Measurements from ENCODE around the gene C10orf71. TPM values are rescaled to one million over a fixed set of nuclear protein-coding genes. Genes with fewer than 3 reads are reported as not detected.

Gene C10orf71
- total RNA-seq, 1 donor from 2014 or later = 1.8 TPM

DNA sequence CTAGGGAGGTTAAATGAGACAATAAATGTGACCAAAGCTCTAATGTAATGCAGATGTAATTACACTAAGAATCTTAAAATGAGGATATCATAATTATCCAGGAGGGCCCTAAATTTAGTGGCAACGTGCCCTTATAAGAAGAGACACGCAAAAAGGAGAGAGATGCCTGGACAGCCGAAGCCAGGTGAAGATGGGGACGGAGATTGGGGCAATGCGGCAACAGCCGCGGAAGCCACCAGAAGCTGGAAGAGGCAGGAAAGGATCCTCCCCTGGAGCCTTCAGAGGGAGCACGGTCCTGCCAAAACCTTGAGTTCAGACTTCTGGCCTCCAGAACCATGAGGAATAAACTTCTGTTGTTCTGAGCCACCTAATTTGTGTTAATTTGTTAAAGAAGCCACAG is 25.3 kb upstream of the C10orf71 start:
- DNase-seq (ENCODE audit: low read depth) = no peak

DNA sequence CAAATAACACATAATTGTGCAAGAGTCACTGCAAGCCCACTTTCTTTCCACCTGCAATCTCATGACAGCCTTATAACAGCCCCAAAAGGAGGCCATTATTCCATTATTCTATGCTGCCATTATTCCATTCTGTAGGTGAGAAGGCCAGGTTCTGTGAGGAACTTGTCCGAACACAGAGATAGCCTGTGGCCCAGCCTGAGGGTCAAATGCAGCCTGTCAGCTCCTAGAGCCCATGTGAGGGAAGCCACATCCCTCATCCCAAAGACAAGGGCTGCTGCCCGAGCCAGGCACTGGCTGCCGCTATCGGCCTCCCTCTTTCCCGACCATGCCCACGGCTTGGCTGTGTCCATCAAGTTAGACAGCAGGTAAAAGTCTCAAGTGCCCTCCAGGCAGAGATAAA is 24.1 kb upstream of the C10orf71 start:
- DNase-seq (ENCODE audit: low read depth) = no peak

DNA sequence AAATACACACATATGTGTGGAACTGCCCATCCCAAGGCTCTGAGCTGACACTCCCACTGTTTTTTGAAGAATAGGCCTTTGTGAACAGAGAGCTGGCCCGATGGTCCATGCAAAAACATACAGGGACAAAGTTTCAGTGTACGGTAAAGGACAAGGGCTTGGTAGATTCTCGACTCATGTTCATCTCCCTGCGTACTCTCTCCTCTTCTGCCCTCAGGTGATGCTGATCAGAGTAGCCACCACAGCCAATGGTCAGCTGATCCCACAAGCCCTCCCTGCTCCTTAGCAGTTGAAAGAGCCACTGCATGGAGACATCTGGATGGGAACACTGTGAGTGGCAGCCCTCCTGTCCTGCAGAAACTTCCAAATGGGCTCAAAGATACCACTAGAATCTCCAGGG is 23.1 kb upstream of the C10orf71 start:
- DNase-seq (ENCODE audit: low read depth) = no peak

DNA sequence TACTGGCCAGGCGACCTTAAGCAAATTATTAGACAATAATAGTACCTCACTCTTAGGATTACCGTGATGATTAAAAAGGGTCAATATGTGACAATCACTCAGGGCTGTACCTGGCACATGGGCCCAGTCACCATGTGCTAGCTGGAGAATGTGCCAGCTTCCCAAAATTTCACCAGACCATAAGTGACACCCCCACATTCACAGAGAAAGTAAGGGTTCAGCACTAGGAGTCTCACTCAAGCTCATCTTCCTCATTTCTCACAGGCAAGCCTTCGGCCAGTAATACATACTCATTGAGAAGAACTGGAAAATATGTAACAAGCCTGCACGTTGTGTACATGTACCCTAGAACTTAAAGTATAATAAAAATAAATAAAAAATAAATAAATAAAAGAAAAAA is 22.4 kb upstream of the C10orf71 start:
- no peak for DNase-seq (ENCODE audit: low read depth)

DNA sequence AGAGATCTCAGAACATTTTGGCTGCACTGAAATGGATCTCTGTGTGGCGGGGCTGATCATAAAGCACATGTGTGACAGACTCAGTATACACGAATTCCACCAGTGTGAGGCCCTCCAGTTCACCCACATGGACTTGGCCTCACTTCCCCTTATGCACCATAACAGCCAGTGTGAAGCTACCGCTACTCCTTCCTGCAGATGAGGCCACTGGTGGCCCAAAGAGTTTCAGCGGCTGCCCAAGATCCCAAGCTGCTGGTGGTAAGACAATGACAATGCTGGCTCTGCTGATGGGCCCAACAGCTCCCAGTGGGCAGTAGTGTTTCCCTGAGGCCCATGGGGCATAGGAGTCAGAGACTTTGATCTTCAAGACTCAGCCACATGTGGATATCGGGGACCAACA is 21.0 kb upstream of the C10orf71 start:
- DNase-seq (ENCODE audit: low read depth) = no peak

DNA sequence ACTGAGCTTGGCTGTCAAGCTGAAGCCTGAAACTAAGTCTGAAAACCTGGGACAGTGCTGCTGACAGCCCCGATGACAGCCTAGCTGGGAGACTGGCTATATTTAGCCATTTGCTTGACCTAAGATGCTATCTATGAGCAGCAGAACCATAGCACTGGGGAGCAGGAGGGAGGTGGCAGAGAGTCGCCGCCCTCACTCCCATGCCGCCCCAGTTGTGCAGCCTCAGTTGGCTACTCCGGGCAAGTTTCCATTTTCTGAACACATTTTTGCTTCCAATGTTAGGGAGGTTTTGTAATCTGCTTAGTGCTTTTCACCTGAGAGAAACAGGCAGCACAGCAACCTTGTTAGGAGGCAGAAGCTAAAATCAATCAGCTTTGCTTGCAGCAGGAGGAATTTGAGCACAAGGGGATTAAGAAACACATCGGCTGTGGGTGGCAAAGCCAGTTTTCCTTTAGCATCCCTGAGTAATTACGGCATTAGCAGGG is 20.4 kb upstream of the C10orf71 start:
- peak; percentile 46 for DNase-seq (ENCODE audit: low read depth)

DNA sequence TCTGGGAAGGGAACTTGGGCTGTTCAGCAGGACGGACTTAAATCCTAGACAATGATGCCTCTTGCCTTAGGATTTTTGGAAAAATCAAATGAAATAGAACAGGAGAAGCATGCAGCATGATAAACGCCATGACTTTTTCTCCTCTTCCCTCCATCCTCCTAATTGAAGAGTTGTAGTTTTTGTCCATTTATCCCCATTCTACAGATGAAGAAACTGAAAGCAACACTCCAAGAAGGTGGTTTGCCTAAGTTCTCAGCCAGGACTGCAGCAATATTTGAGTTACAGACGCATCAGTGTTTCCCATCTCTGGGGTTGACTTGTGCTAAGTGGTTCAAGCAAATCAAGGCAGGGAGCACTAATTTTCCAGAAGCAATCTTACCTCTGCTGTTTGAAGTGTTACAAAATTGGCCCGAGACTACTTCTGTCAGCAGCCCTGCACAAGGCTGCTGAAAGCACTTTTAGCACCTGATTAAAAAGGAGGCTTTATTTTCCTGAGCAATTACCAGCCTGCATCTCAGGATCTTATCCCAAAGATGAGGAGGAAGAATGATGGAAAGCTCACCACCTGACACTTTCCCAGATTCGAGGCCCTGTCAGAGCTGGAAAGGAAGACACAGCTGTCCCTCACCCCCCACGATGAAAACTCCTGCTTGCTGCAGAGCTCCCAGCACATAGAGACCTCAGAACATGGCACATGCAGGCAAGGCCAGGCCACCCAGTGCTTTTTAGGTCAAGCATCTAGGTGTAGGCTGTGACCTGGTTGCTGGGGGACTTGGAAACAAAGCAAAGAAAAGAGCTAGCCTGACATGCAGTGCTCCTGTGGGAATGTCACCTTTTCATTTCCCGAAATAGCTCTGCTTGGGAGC is 19.7 kb upstream of the C10orf71 start:
- DNase-seq (ENCODE audit: low read depth) = no peak

DNA sequence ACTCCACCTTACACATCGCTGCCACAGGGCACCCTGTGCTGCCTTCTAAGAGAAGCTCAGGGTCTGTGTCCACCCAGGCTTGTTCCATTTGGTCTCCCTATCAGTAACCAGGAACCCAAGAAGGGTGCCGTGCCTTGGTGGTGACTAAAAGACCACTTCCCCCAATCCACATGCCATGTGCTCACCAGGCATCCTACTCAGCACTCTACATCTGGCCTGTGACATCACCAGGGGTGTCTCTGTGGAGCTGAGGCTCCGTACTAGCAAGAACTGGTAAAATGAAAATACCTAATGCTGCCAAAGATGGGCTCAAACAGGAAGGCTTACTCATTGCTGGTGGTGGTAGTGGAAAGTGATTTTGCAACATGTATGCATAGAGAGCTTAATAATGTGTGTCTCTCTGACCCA is 19.0 kb upstream of the C10orf71 start:
- DNase-seq (ENCODE audit: low read depth) = peak; percentile 75

DNA sequence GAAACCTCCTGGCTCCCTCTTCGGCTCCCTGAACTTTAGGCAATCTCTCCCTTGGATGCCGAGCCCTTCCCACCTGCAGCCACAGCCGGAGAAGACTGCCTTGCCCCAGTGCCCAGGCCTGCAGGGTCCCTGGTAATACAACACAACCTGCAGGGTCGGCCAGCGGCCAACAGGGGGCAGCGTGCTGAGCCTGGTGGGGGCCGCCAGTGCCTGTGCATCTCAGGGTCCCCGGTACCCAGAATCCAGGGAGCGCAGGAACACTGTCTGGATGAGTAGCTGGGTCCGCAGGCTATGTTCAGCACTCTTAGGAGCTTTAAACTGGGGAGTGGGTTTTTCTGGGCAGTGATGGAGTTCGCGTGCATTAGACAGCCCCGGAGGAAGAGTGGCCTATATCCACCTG is 17.5 kb upstream of the C10orf71 start:
- DNase-seq (ENCODE audit: low read depth) = no peak

DNA sequence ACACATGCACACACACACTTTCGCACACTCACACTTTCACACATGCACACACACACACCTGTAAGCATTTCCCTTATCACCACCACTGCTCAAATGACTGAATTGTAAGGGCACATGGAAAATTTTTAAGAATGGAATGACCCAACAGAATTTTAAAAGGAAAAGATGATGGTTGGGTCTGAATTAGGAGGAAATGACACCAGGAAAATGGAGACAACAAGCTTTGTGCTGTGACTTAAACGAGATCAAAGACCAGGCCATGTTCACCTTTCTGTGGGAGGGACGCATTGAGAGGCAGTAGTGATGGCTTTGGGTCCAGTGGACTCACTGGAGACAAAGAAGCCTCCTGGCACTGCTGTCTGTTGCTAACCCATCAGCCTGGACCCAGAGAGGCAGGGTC is 16.7 kb upstream of the C10orf71 start:
- DNase-seq (ENCODE audit: low read depth) = no peak

DNA sequence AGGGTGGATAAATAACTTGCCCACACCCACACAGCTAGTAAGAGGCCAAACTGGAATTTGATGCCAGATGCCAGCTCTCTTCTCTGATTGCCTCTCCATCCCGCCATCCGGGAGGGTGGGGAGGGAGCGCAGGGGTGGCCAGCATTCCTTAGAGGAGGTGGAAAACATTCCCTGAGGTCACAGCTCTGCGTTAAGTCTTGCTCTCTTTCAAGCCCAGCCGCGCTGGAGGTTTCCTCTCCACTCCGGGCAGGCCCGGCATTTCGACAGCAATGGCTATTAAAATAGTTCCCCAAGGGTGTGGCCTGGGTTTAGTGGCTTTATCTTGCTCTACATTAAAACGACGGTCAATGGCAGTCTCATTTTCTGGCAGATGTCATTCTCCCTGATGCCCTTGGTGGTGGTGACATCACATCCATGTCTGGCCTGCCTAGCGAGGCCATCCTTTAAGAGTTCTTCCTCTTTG is 16.1 kb upstream of the C10orf71 start:
- DNase-seq (ENCODE audit: low read depth) = peak; percentile 93

DNA sequence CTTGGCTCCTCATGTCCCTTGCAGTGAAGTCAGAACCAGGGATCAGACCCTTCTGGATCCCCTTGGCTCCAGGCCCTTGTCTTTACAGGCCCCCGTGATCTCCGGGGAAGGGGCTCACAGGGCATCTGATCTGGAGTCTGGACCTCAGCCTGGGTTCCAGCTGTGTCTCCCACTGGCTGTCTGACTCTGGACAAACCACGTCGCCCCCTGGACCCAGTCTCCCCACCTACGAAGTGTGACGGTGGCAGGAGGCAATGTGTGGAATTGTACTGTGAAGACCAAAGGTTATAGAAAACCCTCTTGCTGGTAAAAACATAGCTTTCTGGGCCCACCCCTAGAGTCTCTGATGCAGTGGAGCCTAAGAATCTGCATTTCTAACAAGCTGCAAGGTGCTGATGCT is 15.5 kb upstream of the C10orf71 start:
- no peak for DNase-seq (ENCODE audit: low read depth)

DNA sequence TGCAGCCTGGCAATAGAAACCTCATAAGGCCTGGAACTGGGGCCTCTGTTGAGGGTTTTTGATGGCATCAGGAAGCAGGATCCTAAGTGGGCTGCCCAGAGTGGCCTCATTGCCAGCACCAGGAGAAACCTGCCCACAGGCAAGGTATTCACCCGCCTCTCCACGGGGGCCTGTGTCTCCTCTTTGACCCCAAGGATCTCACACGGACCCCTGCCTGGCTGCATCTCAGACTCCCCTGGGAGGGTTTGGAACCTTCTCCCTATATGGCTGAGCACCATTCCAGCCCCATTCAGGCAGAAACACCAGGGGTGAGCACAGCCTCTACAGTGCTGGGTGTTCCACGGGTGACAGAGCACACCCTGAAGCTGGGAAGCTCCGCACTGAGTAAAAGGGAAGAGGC is 14.6 kb upstream of the C10orf71 start:
- no peak for DNase-seq (ENCODE audit: low read depth)

DNA sequence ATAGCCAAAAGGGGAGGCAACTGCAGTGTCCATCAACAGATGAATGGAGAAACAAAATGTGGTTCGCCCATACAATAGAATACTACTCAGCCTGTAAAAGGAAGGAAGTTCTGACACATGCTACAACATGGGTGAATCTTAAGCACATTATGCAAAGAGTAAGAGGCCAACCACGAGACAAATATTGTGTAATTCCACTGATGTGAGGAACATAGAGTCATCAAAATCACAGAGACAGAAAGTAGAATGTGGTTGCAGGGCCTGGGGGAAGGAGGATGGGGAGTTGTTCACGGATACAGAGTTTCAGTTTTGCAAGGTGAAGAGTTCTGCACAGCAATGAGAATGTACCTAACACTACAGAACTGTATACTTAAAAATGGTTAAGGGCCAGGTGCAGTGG is 13.7 kb upstream of the C10orf71 start:
- DNase-seq (ENCODE audit: low read depth) = no peak

DNA sequence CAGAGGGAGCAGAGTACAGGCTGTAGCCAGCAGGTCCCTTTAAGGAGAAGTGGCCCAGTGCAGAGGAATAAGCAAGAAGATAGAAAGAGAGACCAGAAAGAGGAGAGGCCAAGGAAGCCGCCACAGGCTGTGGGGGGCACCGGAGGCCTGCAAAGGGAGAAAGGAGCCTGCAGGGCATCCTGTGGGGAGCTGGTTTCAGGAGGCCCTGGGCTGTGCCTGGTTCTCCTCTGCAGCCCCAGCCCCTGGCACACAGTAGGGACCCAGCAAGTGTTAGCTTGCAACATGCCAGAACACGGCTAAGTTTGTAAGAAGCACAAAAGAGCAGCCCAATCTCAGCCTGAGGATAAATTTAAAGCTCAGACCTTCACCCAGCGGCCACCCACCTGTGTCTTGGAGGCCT is 12.3 kb upstream of the C10orf71 start:
- no peak for DNase-seq (ENCODE audit: low read depth)

DNA sequence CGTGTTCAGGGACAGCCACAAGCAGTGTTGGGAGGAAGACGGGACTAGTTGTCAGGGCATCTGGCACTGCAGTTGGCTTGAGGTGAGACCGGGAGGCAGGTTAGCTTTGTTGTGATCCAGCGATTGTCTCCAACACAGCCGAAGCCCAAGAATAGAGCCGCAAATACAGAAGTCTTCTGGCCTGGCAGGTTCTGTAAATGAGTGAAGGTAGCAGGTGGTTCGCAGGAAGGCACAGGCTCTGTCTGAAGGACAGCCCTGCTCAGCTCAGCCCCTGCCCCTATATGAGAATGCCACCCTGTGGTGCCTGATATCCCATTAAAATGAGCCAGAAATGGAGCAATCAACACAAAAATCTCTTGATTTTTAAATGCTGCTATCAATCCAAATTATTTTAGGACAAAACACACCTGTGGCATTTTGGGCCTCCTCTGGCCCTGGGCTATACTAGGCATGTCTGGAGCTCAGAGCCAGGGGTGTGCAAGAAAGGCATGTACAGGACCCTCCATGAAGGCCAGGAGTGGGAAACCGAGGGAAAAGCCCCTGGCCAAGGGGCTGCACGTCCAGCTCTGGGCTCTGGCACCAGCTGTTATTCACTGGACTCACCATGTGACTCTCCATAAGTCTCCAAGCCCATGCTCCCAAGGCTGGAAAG is 11.2 kb upstream of the C10orf71 start:
- DNase-seq (ENCODE audit: low read depth) = peak; percentile 26

DNA sequence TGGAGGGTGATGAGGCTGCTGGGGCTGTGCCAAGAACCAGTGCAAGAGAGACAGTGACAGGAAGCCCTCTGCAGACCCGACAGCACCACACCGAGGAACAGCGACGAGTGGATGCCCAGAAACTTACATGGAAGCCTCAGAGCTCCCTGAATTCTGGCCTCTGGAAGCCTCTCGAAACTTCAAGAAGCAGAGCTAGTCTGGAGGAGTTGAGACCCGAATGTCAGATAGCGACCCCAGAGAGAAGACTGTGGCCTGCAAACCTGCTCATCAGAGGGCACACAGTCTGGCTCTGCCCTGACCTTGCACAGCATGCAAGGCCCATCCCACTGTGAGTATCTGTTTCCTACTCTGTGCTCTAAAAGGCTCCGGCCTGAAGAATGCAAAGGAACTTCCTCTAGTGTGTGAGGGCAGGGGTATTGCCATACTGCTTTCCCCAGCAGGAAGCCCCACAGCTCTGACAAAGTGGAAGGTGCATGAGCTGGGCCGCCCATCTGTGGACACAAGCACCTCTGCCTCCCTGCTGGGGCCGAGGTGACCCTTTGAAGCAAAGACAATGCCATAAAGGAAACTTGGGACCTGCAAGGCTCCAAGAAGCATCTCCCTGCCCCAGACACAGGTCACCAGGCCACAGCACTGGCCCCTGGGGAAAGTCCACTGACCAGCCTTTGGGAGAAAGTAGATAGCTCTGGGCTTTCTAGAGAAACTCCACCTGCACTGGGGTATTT is 10.5 kb upstream of the C10orf71 start:
- DNase-seq (ENCODE audit: low read depth) = no peak

DNA sequence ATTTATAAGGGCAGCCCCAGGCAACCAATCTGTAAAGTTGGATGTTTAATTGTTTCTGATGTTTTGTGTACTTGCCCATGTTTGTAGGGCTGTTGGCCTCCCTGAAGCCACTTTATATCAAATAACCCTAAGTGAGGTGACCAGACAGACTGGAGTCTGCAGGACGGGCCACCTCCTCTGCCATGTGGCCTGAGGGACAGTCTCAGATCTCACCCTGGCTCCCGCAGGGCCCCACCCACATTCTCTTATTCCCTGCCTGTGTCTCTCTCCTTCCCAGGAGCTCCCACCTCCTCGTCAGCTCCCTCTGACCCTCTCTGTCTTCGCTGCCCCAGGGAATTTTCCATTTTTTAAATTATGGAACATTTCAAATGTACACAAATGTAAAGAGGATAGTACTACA is 9.5 kb upstream of the C10orf71 start:
- no peak for DNase-seq (ENCODE audit: low read depth)

DNA sequence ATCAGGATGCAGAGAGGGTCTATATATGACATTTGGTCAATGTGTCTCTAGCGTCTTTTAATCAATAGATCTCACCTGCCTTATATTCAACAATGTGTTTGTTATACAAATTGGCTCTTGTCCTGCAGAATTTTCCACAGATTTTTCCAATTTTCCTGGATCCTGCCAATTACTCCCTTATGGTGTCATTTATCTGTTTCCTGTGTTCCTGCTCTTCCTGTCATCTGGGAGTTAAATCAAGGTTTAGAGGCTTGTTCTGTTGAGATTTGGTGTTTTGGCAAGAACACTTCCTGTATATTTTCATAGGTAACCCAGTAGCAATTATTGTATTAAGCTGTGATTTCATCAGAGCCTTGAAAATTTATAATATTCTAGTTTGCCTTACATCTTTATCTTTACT is 8.8 kb upstream of the C10orf71 start:
- no peak for DNase-seq (ENCODE audit: low read depth)

DNA sequence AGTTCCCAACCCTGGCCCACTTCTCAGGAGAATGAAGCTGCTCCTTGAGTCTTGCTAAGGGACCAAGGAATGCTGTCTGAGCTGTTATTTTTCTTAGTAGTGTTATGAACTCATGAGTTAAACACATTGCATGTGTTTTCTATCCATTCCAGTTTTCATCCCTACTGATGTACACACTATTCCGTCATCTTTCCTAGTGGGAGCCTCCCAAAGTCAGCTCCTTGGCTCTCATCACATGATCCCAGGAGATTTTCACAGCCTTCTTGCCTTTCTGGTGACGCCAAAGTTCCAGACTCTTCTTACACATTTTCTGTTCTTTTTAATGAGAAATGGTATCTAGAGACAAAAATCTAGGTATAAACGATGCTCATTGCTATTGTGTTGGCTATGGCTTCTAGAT is 8.4 kb upstream of the C10orf71 start:
- DNase-seq (ENCODE audit: low read depth) = no peak

DNA sequence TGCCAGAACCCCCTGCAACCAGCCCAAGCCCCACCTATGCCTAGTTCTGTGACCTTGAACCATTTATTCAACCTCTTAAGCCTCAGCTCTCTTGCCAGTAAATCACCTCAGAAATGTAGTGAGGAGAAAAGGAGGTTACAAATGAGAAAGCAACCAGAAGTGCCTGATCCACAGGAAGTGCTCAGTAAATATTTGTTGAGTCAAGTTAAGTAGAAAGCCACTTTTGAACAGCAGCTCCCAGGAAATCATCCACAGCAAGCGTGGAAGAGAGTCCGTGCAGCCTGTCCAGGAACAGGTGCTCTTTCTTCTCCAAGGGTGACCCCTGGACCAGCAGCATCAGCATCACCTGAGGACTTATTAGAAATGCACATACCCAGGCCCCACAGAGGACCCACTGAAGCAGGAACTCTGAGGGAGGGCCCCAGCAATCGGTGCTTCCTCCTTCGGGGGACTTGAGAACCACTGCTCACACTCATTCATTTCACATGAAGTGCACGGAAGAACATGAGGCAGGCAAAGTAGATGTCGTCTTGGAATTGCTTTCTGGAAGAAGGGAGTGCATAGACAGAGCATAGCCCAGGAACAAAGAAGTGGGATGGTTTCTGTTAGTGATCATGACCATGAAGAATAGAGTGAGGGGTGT is 6.3 kb upstream of the C10orf71 start:
- no peak for DNase-seq (ENCODE audit: low read depth)

DNA sequence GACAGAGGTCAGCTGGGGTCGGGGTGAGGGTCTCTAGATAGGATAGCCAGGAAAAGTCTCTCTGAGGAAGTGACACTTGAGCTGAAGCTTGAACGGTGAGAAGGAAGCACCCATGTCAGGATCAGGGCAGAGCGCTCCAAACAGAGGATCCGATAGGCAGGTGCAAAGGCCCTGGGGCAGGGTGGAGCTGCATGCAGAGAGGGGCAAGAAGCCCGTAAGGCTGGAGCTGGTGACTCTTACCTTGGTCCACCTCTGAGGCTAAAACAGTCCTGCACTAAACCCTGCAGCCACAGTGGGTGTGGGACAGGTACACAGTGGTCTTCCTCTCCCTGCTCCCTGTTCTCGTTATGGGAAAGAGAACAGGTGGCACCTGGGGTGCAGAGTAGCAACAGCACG is 5.8 kb upstream of the C10orf71 start:
- DNase-seq (ENCODE audit: low read depth) = no peak

Data from myocyte (in vitro differentiated cells).